ENCODE measurements around the gene IKZF1. TPM values are rescaled to one million over a fixed set of nuclear protein-coding genes. Genes with fewer than 3 reads are reported as not detected.

The IKZF1 gene
- total RNA-seq, 1 donor from 2014 or later = under 0.01 TPM

DNA sequence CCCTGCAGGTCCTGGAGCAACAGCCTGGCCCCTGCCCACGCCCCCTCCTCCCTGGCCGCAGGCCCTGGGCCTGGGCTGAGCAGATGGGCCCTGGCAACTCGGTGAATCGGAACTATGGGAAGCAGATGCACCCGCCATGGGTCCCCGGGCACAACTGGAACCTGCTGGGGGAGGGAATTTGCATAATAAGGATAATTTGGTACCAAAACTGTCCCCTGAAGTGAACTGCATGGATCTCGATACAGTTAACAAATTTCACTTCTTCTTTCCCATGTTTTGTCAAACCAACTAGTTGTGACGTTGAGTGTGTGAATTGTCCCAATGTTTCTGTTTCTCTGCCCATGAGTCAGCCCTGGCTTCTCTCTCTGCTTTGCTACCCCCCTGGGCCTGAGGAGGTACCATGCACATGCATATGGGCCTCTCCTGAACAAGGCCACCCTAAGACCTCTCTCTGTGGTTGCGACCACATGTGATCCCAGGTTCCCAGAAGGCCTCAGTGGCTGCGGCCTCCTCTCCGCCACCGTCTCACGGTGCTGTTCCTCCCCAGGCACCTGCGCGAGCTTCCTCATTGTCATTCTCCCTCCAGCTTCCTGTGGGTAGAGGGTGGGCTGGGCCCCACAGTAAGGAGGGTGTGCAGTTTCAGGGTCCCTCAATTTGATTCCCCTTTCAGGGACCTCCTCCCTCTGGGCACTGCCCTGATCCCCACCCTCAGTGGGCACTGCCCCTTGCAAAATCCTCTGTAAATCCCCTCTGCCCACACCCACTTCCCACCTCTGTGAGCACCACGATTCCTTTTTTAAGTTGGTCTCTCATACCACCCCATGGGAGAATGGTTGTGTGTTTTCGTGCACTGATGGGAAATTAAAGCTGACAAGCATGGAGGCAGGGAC, 105.6 kb downstream of the IKZF1 start:
- no peak for DNase-seq (ENCODE audit: low read depth, low spot score)

DNA sequence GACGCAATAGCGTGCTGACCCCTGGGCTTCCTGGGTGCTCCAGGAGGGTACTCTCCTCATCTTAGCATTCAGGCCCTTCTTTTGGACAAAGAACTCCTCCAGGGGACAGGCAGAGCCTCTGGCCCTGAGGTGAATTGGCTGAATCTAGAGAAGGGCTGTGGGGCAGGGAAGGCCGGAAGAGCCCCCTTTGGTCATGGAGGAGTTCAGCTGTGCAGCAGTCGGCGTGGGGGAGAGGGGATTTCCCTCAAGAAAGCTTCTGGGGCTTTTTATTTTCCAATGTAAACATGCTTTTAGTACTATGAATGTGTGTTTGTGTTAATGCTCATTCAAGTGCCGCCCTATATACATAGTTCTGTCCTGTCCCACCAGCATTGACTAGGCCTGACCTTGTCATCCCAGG, 106.8 kb downstream of the IKZF1 start:
- no peak for DNase-seq (ENCODE audit: low read depth, low spot score)

DNA sequence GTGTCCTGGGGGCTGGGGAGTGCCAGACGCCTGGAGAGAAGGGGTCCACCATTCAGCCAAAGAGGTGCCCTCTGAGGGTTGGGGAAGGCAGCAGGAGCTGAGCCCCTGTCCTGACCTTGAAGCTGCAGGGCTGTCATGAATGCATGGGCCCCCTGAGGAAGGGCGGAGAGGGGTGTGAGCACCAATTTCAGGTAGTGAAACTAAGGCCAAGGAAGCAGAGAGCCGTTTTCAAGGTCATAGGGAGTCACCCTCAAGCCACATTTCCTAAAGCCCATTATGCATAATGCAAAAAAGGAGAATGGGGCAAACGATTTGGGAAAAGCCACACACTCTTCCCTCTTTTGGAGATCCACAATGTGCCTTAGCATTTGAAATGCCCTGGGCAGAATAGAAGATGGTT, 108.5 kb downstream of the IKZF1 start:
- no peak for DNase-seq (ENCODE audit: low read depth, low spot score)

DNA sequence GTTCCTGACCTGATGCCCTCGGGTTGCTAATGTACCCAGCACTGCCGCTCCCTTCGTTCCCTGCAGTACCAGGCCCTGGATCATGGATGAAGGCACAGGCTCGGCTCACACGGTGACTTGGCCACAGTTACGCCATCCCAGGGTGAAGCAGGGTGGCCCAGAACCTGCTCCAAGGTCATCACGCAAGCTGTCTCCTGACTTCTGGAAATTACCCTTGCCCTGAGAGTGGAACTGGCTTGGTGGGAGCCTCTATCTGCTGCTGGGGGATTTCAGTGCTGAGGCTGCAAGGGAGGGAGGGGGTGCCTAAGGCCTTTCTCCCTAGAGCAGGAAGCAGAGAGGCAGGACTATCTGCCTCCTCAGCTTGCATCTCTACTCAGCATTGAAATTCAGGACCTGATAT, 109.0 kb downstream of the IKZF1 start:
- no peak for DNase-seq (ENCODE audit: low read depth, low spot score)

- DNase-seq (ENCODE audit: low read depth, low spot score) = no peak
Measured at GRCh38 chr7:50415844-50416364, 111.4 kb downstream of the IKZF1 start.

- DNase-seq (ENCODE audit: low read depth, low spot score) = no peak
Measured at GRCh38 chr7:50416527-50417182, 112.1 kb downstream of the IKZF1 start.

- DNase-seq (ENCODE audit: low read depth, low spot score) = peak; percentile 45
Measured at GRCh38 chr7:50418086-50418515, 113.6 kb downstream of the IKZF1 start.

GRCh38 chr7:50418526-50419290, 114.2 kb downstream of the IKZF1 start:
- DNase-seq (ENCODE audit: low read depth, low spot score) = no peak

DNA sequence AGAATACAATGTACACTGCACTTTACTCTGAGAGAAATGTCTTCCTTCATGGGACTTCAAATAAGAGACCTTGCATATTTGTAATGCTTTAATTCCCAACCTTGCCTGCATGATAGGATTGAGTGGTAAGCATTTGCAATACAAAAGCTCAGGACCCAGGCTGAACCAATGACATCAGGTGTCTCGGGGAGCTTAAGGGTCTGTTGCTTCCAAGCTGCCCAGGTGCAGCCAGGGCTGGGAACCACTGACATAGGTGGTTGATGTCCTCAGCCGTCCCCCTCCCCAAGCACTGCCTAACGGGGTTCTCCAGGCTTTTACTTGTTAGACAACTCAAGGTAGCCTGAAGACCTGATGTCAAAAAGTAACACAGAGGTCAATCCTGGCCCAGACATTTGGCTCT, 116.5 kb downstream of the IKZF1 start:
- no peak for DNase-seq (ENCODE audit: low read depth, low spot score)

- DNase-seq (ENCODE audit: low read depth, low spot score) = no peak
Measured at GRCh38 chr7:50422858-50423257, 118.3 kb downstream of the IKZF1 start.

GRCh38 chr7:50423860-50424259, 119.3 kb downstream of the IKZF1 start:
- DNase-seq (ENCODE audit: low read depth, low spot score) = no peak

DNA sequence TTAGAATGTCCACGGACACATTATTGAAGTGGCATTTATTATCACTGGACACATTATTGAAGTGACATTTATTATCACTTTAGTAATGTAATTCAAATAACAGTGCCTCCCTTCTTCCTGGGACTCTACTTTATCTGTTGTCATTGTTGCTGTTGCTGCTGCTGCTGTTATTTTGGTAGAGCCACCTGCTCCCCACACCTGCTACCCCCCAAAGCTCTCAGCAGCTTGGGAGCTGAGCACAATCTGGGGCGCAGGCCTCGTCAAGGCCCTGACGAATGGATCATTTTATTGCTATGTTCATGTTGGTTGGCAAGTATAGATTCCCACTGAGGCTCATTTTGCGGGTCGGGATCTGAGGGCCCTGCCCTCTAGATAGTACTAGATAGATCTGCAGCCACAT, 120.8 kb downstream of the IKZF1 start:
- no peak for DNase-seq (ENCODE audit: low read depth, low spot score)

DNA sequence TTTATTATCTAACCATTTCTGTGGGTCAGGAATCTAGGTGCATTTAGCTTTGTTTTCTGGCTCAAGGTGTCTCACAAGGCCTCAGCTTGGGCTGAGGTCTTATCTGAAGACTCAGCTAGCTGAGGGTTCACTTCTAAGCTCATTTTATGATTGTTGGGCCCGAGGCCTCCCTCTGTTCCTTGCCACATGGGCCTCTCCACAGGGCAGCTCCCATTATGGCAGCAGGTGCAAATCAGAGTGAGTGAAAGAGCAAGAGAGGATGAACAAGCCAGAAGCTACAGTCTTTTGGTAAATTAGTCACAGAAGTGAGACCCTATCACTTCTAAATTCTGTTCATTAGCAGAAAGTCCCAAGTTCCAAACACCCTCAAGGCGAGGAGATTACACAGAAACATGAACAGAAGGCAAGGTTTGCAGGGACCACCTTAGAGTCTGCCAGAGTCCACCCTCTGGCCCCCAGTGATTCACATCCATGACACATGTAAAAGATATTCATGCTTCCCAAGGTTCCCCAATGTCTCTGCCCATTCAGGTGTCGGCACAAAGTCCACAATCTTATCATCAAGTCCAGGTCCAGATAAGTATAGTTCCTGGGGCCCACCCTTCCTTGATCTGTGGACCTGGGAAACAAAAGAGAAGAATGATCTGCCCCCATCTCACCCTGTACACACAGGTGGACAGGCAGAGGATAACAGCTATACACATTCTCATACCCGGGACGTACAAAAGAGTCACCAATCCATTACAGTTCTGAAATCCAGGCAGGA, 121.9 kb downstream of the IKZF1 start:
- DNase-seq (ENCODE audit: low read depth, low spot score) = no peak

- DNase-seq (ENCODE audit: low read depth, low spot score) = no peak
Measured at GRCh38 chr7:50427518-50427917, 123.0 kb downstream of the IKZF1 start.

- no peak for DNase-seq (ENCODE audit: low read depth, low spot score)
Measured at GRCh38 chr7:50428911-50429310, 124.4 kb downstream of the IKZF1 start.

DNA sequence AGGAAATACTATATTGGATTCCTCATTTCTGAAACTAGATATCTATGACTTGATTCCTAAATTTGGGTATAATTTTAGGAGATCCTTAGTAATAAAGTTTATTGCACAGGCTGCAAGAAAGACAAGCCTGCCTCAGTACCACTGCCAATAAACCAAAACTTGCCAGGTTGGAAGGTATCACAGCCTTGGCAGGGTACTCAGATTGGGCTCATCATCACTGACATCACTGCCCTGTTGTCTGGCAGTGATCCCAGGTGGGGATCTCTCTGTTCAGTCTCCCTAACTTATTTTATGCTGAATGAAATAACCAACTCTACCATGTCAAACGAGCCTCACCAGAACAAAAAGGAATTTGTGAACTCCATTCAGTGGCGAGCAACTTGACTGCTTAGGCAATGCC, 126.8 kb downstream of the IKZF1 start:
- DNase-seq (ENCODE audit: low read depth, low spot score) = no peak

DNA sequence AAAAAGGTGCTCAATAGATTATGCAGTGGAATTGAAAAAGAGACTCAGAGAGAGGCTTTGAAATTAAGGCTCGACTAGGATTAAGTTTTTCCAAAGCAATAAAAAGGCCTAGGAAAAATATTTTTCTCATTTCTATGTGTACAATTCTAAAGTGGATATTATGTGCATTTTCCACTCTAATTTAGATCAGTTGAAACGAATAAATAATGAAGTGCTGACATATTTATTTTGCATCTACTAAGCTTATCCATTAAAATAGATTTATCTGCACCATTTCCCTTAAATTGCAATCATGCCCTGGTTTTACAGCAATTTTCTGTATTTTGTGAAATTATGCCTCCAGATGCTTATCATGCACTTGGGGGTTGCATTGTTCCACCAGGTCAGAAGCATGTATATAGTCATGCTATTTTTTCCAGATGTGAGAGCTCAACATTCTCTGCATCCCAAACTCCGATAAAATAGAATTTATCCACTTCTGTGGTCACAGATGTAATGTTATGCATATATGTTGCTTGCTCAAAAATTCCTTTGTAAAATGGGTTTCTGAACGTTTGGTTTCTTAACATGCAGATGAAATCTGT, 127.3 kb downstream of the IKZF1 start:
- no peak for DNase-seq (ENCODE audit: low read depth, low spot score)

- peak; percentile 15 for DNase-seq (ENCODE audit: low read depth, low spot score)
Measured at GRCh38 chr7:50436133-50436806, 131.8 kb downstream of the IKZF1 start.

DNA sequence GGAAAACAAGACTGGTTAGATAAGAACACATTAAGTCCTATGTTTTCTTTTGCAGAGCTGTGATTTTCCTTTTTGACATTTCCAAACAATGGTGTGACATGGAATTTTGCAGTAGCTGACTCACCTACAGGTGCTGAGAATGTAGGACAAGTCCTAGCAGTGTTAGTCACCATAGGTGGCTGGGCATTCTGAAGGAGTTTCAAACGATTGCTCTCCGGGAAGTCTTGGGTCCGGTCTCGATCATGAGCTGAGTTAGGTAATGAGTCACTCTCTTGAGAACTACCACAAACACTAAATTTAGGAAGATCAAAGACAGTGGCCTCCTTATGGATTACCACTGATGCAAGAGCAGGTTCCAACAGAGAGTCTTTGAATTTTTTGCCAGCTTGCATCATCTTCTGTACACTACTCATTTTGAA, 142.0 kb downstream of the IKZF1 start:
- DNase-seq (ENCODE audit: low read depth, low spot score) = peak; percentile 68

GRCh38 chr7:50448823-50449222, 144.3 kb downstream of the IKZF1 start:
- DNase-seq (ENCODE audit: low read depth, low spot score) = no peak

All from pulmonary artery endothelial cell (primary cell).